H9 (cell line): ENCODE measurements around the gene NTNG2. TPM values are rescaled to one million over a fixed set of nuclear protein-coding genes. Genes with fewer than 3 reads are reported as not detected.

Experiments used
- DNase-seq: peaks from one replicate; pipeline ENCODE4 v3.0.0-alpha.2; 2017
- H2AFZ ChIP-seq: one replicate; pipeline ENCODE4 v1.6.1; 2013; ENCODE audit warnings: mild to moderate bottlenecking, low read length, control low read depth, moderate library complexity
- H2AK5ac ChIP-seq: 2 replicates; pipeline ENCODE4 v1.6.1; 2013; ENCODE audit warnings: low read length, control low read depth, mixed read lengths; ENCODE audit not compliant: insufficient read length
- H2BK120ac ChIP-seq: one replicate; pipeline ENCODE4 v1.6.1; 2013; ENCODE audit warnings: low read depth, mild to moderate bottlenecking, low read length, control low read depth, inconsistent platforms; ENCODE audit not compliant: poor library complexity, severe bottlenecking
- H2BK12ac ChIP-seq: 2 replicates; pipeline ENCODE4 v1.6.1; 2013; ENCODE audit warnings: low read length, control low read depth, mixed read lengths, low read depth; ENCODE audit not compliant: insufficient read length
- H2BK15ac ChIP-seq: 2 replicates; pipeline ENCODE4 v1.6.1; 2013; ENCODE audit warnings: low read depth, low read length, control low read depth
- H2BK20ac ChIP-seq: one replicate; pipeline ENCODE4 v1.6.1; 2013; ENCODE audit warnings: low read depth, mild to moderate bottlenecking, low read length, control low read depth, inconsistent platforms; ENCODE audit not compliant: poor library complexity, severe bottlenecking
- H2BK5ac ChIP-seq: 2 replicates; pipeline ENCODE4 v1.6.1; 2013; ENCODE audit warnings: low read length, control low read depth, mixed read lengths; ENCODE audit not compliant: insufficient read length
- H3K14ac ChIP-seq: 2 replicates; pipeline ENCODE4 v1.6.1; 2013; ENCODE audit warnings: low read length, control low read depth; ENCODE audit not compliant: insufficient read depth
- H3K18ac ChIP-seq: 2 replicates; pipeline ENCODE4 v1.6.1; 2013; ENCODE audit warnings: low read depth, mild to moderate bottlenecking, mixed read lengths, low read length, control low read depth; ENCODE audit not compliant: insufficient read length
- H3K23ac ChIP-seq: 2 replicates; pipeline ENCODE4 v1.6.1; 2013; ENCODE audit warnings: low read length, control low read depth, mixed read lengths, low read depth; ENCODE audit not compliant: insufficient read length
- H3K23me2 ChIP-seq: 2 replicates; pipeline ENCODE4 v1.6.1; 2013; ENCODE audit warnings: low read depth, mild to moderate bottlenecking, mixed read lengths, low read length, control low read depth; ENCODE audit not compliant: insufficient read length, poor library complexity, severe bottlenecking
- H3K27ac ChIP-seq: 2 replicates; pipeline ENCODE4 v1.5.1; 2013; ENCODE audit warnings: low read length, control low read depth, mixed read lengths, low read depth; ENCODE audit not compliant: insufficient read length
- H3K27me3 ChIP-seq: 2 replicates; pipeline ENCODE4 v1.6.1; 2013; ENCODE audit warnings: low read length, control low read depth, inconsistent platforms; ENCODE audit not compliant: insufficient read depth
- H3K4ac ChIP-seq: 2 replicates; pipeline ENCODE4 v1.6.1; 2013; ENCODE audit warnings: low read depth, mild to moderate bottlenecking, control low read depth, inconsistent platforms, low read length, moderate library complexity
- H3K4me1 ChIP-seq: 2 replicates; pipeline ENCODE4 v1.6.1; 2013; ENCODE audit warnings: low read length, control low read depth, inconsistent platforms; ENCODE audit not compliant: insufficient read depth
- H3K4me2 ChIP-seq: 2 replicates; pipeline ENCODE4 v1.6.1; 2013; ENCODE audit warnings: low read length, control low read depth, mixed read lengths; ENCODE audit not compliant: insufficient read length, insufficient read depth
- H3K56ac ChIP-seq: 2 replicates; pipeline ENCODE4 v1.6.1; 2013; ENCODE audit warnings: low read depth, mild to moderate bottlenecking, mixed read lengths, low read length, control low read depth; ENCODE audit not compliant: insufficient read length
- H3K79me1 ChIP-seq: 2 replicates; pipeline ENCODE4 v1.6.1; 2013; ENCODE audit warnings: low read depth, mild to moderate bottlenecking, moderate library complexity, low read length, control low read depth, inconsistent platforms; ENCODE audit not compliant: insufficient read depth, poor library complexity, severe bottlenecking
- H3K79me2 ChIP-seq: 2 replicates; pipeline ENCODE4 v1.6.1; 2013; ENCODE audit warnings: low read length, control low read depth, inconsistent platforms; ENCODE audit not compliant: insufficient read depth
- H3K9ac ChIP-seq: 2 replicates; pipeline ENCODE4 v1.6.1; 2013; ENCODE audit warnings: low read length, control low read depth, mixed read lengths; ENCODE audit not compliant: insufficient read length; ENCODE audit errors: extremely low read depth
- H3K9me3 ChIP-seq: one replicate; pipeline ENCODE4 v1.6.1; 2013; ENCODE audit warnings: low read depth, low read length, inconsistent platforms; ENCODE audit not compliant: control insufficient read depth
- H3T11ph ChIP-seq: one replicate; pipeline ENCODE4 v1.6.1; 2013; ENCODE audit warnings: mild to moderate bottlenecking, low read length, control low read depth, inconsistent platforms
- H4K20me1 ChIP-seq: one replicate; pipeline ENCODE4 v1.6.1; 2013; ENCODE audit not compliant: control insufficient read depth, insufficient read length, insufficient read depth
- H4K5ac ChIP-seq: 2 replicates; pipeline ENCODE4 v1.6.1; 2013; ENCODE audit warnings: low read depth, mild to moderate bottlenecking, mixed read lengths, low read length, control low read depth; ENCODE audit not compliant: insufficient read length
- H4K8ac ChIP-seq: replicated peaks from 2 replicates; pipeline ENCODE4 v1.6.1; 2013; ENCODE audit warnings: low read length, control low read depth, mixed read lengths, low read depth; ENCODE audit not compliant: insufficient read length
- H4K91ac ChIP-seq: 2 replicates; pipeline ENCODE4 v1.6.1; 2013; ENCODE audit warnings: low read depth, mild to moderate bottlenecking, moderate library complexity, mixed read lengths, low read length, control low read depth; ENCODE audit not compliant: insufficient read length
- H3K27ac Mint-ChIP-seq, 3 experiments: 2 replicates in 2 of 3; 3 replicates in 1 of 3; pipeline ENCODE4 v1.8.0; 2020 to 2021; ENCODE audit warnings: mixed read lengths in 3 of 3, mild to moderate bottlenecking in 1 of 3, moderate library complexity in 1 of 3
- H3K27me3 Mint-ChIP-seq: 2 replicates; pipeline ENCODE4 v1.8.0; 2021; ENCODE audit warnings: low read depth, mild to moderate bottlenecking, moderate library complexity, mixed read lengths
- H3K36me3 Mint-ChIP-seq, 3 experiments: 2 replicates in 2 of 3; 3 replicates in 1 of 3; pipeline ENCODE4 v1.8.0; 2020 to 2021; ENCODE audit warnings: low read depth in 3 of 3, mixed read lengths in 3 of 3; ENCODE audit not compliant: insufficient read depth in 1 of 3
- H3K4me1 Mint-ChIP-seq, 2 experiments: 2 replicates each; pipeline ENCODE4 v1.8.0; 2020; ENCODE audit warnings: mixed read lengths in 2 of 2
- H3K4me3 Mint-ChIP-seq, 2 experiments: 2 replicates in 1 of 2; 3 replicates in 1 of 2; pipeline ENCODE4 v1.8.0; 2020 to 2021; ENCODE audit warnings: mild to moderate bottlenecking in 2 of 2, mixed read lengths in 2 of 2, moderate library complexity in 1 of 2
- H3K9me3 Mint-ChIP-seq, 2 experiments: 2 replicates in 1 of 2; 3 replicates in 1 of 2; pipeline ENCODE4 v1.8.0; 2020; ENCODE audit warnings: mild to moderate bottlenecking in 2 of 2, mixed read lengths in 2 of 2, moderate library complexity in 1 of 2
- CTCF ChIP-seq: fragments of 200-600 bp; sonication (generic); conservative IDR thresholded peaks from 3 replicates; pipeline ENCODE4 v1.8.0; 2021; ENCODE audit warnings: antibody characterized with exemption, mild to moderate bottlenecking
- WGBS: extraction: QIAGEN DNeasy Blood & Tissue Kit; methylation state at CpG from one replicate; pipeline ENCODE4 v1.1.7; 2013; ENCODE audit warnings: missing lambda C conversion rate, low lambda C conversion rate, mixed read lengths; ENCODE audit not compliant: insufficient read length; ENCODE audit errors: extremely low coverage; 5-methylcytosine and 5-hydroxymethylcytosine counted together
- total RNA-seq: library from RNA; stranded (reverse); gene quantifications from 2 replicates; pipeline ENCODE4 v1.2.1, GENCODE V29; 2021

Gene NTNG2
- total RNA-seq, 1 experiment from 2014 or later = 0.52 TPM

- Histone ChIP-seq H3K14ac (no peak overlapping the region), H3T11ph (no peak overlapping the region), H4K91ac (no peak overlapping the region), H3K56ac (no peak overlapping the region), H3K79me1 (no peaks in the 10 kb centered on the region), H3K79me2 (no peaks in the 10 kb centered on the region), H2AFZ (no peak overlapping the region), H3K23me2 (no peaks in the 10 kb centered on the region), H2BK20ac (no peak overlapping the region), H3K27ac (no peak overlapping the region), H4K20me1 (no peaks in the 10 kb centered on the region), H2BK5ac (no peak overlapping the region), H3K18ac (no peak overlapping the region), H3K23ac (no peak overlapping the region), H3K27me3 (no peaks in the 10 kb centered on the region), H2BK15ac (no peak overlapping the region), H3K4me2 (no peak overlapping the region), H2BK12ac (no peak overlapping the region), H2BK120ac (no peak overlapping the region), H3K4me1 (no peaks in the 10 kb centered on the region), H3K9me3 (no peaks in the 10 kb centered on the region), H4K5ac (no peak overlapping the region), H3K9ac (no peak overlapping the region), H3K4ac (no peak overlapping the region), H2AK5ac (no peak overlapping the region), H4K8ac (no peak overlapping the region)
- no peak for TF ChIP-seq CTCF
- no peak overlapping the region for H3K4me3 Mint-ChIP-seq
- no peaks in the 10 kb centered on the region for H3K9me3 Mint-ChIP-seq
- DNase-seq = no peak
- no peaks in the 10 kb centered on the region for H3K4me1 Mint-ChIP-seq
- H3K36me3 Mint-ChIP-seq = peaks cover 37 to 93% (median 77%) of the 10 kb centered on the region in 3 experiments; a peak in 6 of 7 replicates
- no CpG with 5 or more reads among the region's 7 CpGs for WGBS
- no peak overlapping the region for H3K27ac Mint-ChIP-seq
- H3K27me3 Mint-ChIP-seq = no peaks in the 10 kb centered on the region; the same call in 1 of the 2 replicates
Measured at GRCh38 chr9:132283863-132284262, 122.0 kb downstream of the NTNG2 start.
